Coronary artery (tissue), 2 donors: Measurements from ENCODE around the gene PPM1D.

Experiments
- DNase-seq: peaks from one replicate; pipeline ENCODE4 v3.0.0-alpha.2; 2017; ENCODE audit warnings: low spot score
- H3K27ac ChIP-seq, 2 donors: fragments of 200-600 bp; sonication (generic); one replicate each; pipeline ENCODE4 v1.5.1; 2016 to 2019
- H3K4me3 ChIP-seq: fragments of 200-600 bp; sonication (generic); 2 replicates; pipeline ENCODE4 v1.5.1; 2016; ENCODE audit warnings: mild to moderate bottlenecking, moderate library complexity
- TF ChIP-seq, protein P1 (sequence below): fragments of 200-600 bp; sonication (generic); IDR thresholded peaks from one replicate; pipeline ENCODE4 v1.5.1; 2019; ENCODE audit warnings: antibody characterized with exemption

PPM1D gene

GRCh38 chr17:60615108-60615507 lies 15.1 kb downstream of the PPM1D start:
- Histone ChIP-seq H3K27ac (no peak overlapping the region), H3K4me3 (no peak overlapping the region)
- TF ChIP-seq, protein P1, sequence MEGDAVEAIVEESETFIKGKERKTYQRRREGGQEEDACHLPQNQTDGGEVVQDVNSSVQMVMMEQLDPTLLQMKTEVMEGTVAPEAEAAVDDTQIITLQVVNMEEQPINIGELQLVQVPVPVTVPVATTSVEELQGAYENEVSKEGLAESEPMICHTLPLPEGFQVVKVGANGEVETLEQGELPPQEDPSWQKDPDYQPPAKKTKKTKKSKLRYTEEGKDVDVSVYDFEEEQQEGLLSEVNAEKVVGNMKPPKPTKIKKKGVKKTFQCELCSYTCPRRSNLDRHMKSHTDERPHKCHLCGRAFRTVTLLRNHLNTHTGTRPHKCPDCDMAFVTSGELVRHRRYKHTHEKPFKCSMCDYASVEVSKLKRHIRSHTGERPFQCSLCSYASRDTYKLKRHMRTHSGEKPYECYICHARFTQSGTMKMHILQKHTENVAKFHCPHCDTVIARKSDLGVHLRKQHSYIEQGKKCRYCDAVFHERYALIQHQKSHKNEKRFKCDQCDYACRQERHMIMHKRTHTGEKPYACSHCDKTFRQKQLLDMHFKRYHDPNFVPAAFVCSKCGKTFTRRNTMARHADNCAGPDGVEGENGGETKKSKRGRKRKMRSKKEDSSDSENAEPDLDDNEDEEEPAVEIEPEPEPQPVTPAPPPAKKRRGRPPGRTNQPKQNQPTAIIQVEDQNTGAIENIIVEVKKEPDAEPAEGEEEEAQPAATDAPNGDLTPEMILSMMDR: no peak
- no peak for DNase-seq

DNA sequence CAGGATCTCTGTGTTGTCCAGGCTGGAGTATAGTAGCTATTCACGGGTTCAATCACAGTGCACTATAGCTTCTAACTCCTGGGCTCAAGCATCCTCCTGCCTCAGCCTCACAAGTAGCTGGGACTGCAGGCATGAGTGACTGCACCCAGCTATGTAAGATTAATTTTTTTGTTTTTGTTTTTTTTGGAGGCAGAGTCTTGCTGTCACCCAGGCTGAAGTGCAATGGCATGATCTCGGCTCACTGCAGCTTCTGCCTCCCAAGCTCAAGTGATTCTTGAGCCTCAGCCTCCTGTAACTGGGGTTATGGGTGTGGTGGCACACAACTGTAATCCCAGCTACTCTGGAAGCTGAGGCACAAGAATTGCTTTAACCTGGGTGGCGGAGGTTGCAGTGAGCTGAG lies 15.8 kb downstream of the PPM1D start:
- Histone ChIP-seq H3K4me3 (no peak overlapping the region), H3K27ac (no peak overlapping the region)
- TF ChIP-seq, protein P1: no peak
- no peak for DNase-seq

DNA sequence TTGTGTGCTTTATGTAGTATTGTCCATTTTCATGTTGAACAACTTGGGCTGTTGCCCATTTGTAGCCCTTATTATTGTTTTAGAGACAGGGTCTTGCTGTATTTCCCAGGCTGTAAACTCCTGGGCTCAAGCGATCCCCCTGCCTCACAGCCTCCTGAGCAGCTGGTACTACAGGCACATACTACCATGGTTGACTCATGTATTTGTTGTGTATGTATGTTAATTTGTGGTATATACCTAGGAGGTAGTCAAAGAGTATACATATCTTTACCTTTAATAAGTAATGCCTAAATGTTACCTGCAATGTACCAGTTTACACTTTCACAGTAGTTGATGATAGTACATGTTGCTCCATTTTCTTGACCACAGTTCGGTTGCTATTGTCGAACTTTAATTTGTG lies 18.1 kb downstream of the PPM1D start:
- DNase-seq: no peak
- Histone ChIP-seq H3K27ac (no peak overlapping the region), H3K4me3 (no peak overlapping the region)
- TF ChIP-seq, protein P1: no peak

- no peak for DNase-seq
- TF ChIP-seq, protein P1: no peak
- Histone ChIP-seq H3K4me3 (no peak overlapping the region), H3K27ac (no peak overlapping the region)
Measured at GRCh38 chr17:60618854-60619526, 19.0 kb downstream of the PPM1D start.

GRCh38 chr17:60622961-60623360 lies 23.0 kb downstream of the PPM1D start:
- no peak for DNase-seq
- TF ChIP-seq, protein P1: no peak
- Histone ChIP-seq H3K4me3 (no peak overlapping the region), H3K27ac (no peak overlapping the region)

DNA sequence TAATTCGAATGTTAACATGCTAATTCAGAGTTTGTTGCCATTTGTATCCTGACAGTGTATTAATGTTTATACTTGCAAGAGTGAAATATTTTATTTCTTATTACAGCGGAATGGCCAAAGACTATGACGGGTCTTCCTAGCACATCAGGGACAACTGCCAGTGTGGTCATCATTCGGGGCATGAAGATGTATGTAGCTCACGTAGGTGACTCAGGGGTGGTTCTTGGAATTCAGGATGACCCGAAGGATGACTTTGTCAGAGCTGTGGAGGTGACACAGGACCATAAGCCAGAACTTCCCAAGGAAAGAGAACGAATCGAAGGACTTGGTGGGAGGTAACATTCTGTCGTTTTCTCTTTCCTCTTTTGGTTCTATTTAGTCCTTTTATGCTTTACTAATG lies 23.4 kb downstream of the PPM1D start:
- TF ChIP-seq, protein P1: no peak
- DNase-seq: no peak
- Histone ChIP-seq H3K4me3 (no peak overlapping the region), H3K27ac (no peak overlapping the region)

GRCh38 chr17:60627124-60627523 lies 27.1 kb downstream of the PPM1D start:
- no peak for DNase-seq
- no peak overlapping the region for H3K27ac ChIP-seq
- TF ChIP-seq, protein P1: no peak

More at GRCh38 chr17:60627124-60627523, 27.1 kb downstream of the PPM1D start:
- H3K4me3 ChIP-seq: no peak overlapping the region
